ENCODE data around the gene ADGRD1.
"Not testable (repeated sequence)": the region's sequence is repeated elsewhere in the genome, so short reads cannot be mapped to it uniquely, and the experiment has no call there.

The ADGRD1 gene

DNA sequence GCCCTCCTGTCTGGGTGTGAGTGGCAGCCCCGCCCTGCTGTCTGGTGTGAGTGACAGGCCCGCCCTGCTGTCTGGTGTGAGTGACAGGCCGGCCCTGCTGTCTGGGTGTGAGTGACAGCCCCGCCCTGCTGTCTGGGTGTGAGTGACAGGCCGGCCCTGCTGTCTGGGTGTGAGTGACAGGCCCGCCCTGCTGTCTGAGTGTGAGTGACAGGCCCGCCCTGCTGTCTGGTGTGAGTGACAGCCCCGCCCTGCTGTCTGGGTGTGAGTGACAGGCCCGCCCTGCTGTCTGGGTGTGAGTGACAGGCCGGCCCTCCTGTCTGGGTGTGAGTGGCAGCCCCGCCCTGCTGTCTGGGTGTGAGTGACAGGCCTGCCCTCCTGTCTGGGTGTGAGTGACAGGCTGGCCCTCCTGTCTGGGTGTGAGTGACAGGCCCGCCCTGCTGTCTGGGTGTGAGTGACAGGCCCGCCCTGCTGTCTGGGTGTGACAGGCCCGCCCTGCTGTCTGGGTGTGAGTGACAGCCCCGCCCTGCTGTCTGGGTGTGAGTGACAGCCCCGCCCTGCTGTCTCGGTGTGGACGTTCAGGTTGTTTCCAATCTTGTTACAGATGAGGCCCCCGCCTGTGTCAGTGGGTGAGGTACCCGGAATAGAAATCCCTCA is 175.4 kb downstream of the ADGRD1 start:
- DNase-seq = not testable (repeated sequence)

DNA sequence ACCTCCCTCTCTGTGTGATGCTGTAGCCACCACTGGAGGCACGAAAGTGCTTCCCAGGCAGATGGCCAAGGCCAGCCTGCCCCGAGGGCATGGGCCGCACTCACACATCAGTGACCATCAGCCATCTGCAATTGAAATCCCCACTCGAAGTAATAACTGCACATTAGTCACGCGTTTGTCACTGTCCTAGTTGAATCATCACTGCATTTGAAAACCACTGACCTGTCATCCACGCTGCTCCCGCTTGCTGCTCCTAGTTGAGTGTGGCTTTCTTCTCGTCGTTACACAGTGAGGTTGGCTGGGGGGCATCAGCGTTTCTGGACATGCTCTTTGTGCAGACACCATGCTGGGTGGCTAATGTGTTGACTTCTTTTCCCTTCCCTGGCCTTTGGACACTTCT is 176.1 kb downstream of the ADGRD1 start:
- peak; percentile 88 for DNase-seq

DNA sequence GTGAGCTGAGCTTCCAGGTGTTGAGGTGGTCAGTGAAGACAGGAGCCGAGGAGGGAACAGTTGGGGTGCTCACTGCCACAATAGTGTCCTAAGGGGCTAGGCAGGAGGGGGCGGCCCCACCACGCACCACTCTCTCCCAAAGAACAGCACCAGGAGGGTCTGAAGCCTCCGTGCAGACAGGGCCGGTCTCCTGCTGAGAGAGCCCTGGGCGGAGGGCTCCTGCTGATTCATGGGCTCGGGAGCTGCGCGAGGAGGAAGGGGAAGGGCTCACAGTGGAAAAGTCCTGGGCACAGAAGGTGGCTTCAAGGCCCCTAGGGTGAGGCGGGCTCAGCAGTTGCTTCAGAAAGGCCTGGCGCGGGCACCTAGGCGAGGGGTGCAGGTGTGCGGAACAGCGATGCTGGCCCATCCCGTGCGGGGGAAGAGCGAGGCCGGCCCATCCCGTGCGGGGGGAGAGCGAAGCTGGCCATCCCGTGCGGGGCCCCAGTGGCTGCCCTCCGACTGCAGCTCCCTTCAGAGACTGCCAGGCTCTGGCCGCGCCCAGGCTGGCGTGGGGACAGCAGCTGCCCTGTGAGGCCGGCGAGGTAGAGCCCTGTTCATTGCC is 176.7 kb downstream of the ADGRD1 start:
- DNase-seq = no peak

DNA sequence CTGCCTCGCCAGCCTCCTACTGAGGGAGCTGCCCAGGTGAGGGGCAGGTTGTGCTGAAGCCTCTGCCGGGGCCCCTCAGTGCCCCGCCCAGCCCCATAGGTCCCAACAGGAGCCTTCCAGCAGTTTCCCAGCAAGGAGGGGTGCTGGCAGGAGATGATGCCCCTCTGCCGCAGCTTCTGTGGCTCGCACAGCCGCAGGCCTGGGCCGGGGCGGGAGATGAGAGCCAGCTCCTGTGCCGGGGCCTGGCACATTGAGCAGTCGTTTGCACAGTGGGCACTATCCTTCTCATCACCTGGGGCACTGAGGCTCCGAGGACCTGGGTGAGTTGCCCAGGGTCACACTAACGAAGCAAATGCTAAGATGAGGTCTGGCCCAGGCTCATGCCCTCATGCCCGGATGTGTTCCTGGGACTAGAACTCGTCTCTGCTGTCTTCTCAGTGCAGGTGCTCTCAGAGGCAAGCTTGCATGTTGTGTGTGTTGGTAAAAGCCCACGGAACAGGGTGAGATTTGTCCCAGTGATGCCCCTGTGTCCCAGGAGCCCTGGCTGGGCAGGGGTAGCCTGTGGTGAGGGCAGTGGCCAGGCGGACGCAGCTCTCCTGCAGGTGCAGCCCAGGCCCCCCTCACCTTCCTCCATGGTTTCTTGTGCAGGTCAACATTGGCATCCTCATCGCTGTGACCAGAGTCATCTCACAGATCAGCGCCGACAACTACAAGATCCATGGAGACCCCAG is 177.5 kb downstream of the ADGRD1 start:
- no peak for DNase-seq

DNA sequence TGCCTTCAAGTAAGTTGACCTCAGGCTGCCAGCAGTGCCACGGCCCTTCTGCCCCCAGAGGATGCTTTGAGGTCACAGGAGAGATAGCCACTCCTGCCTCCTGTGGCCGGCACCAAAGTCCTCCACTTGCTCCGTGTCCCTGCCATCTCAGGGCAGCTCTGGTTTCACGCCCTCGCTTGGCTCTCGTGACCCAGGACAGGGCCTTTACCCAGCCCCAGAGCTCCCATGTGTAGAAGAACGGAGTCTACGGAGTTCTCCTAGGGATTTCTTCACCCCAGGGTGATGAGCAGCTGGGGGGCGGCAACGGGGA is 178.1 kb downstream of the ADGRD1 start:
- DNase-seq = no peak

DNA sequence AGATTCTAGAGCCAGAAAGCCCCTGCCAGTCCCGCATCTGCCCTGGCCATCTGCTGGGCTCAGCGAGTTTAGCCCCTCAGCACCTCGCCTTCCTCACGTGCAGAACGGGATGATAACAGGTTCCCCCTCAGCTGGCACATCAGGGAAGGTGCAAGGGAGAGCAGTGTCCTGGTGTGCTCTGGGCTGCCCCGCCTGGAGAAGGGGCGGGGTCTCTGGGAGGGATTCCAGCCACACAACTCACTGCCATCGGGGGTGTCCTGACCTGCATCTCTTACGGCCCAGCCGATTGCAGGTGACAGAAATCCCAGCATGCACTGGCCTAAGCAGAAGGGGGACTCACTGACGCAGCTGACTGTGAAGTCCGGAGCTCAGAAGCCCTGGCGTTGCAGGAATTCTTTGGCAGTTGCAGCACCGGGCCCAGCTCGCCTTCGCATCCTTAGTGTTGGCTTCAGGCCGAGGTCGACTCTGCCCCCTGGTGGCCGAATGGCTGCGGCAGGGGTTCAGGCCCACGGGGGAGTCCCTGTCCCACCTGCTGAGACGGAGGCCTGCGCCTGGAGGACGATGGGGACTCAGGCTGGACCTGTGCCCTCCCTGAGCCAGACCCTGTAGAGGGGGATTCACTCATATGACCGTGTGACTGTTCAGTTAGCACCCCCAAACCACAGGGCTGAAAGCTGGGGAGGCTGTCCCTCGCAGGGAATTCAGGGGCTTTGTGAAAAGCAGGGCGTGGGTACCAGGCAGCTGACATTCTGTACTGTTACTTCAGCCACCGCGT is 178.6 kb downstream of the ADGRD1 start:
- DNase-seq = peak; percentile 94

DNA sequence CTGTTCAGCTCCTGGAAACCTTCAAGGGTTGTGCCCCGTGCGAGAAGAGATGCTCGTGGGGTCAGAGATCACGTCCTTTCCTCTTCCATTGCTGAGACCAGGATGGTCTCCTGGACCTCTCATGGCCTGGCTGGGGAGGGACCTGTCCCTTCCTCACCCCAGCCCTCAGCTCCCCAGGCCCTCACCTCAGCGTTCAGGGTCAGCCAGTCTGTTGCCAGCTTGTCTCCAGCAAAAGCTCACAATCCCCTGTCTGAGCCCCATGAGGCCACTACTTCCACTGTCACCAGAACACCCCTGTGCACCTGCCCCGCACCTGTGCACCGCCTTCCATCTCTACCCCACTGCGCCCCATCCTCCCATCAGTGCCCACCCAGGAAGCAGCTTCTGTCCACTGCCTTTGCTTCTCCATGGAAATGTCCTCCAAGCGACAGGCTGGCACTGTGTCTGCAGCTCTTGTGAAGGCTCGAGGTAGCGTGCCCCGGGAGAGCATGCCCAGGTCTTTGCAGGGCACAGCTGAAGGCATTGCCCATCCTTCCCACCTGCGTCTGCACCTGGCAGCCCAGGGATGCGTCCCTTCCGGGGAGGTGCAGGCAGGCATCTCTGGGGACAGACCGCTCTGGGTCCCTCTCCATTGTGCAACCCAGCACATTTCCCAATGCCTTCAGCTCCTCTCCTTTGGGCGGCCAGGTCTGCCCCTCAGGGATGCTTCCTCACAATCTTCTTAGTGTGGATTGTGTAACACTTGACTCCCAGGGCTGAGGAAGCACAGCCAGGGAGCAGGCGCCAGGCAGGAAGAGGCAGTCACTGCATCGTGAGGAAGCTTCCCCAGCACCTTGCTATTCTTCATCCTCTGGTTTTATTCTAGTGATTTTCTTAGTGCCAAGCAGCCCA is 179.6 kb downstream of the ADGRD1 start:
- no peak for DNase-seq

DNA sequence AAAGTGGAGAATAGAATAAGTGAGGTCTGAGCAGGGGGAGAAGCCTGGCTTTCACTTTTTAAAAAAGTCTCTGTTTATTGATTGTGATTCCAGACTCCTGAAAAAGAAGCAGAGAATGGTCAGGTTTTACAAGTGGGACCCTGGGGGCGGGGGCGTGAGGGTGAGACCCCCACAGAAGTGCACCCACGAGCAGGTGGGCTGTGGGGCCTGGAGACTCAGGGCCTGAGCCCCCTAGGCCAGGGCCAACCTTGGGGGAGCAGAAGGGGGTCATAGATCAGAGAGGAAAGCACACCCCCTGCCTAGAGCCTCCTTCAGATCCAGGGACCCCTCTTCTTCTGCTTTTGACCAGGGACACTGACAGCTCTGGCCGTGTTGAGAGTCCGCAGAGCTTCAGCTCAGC is 180.3 kb downstream of the ADGRD1 start:
- no peak for DNase-seq

DNA sequence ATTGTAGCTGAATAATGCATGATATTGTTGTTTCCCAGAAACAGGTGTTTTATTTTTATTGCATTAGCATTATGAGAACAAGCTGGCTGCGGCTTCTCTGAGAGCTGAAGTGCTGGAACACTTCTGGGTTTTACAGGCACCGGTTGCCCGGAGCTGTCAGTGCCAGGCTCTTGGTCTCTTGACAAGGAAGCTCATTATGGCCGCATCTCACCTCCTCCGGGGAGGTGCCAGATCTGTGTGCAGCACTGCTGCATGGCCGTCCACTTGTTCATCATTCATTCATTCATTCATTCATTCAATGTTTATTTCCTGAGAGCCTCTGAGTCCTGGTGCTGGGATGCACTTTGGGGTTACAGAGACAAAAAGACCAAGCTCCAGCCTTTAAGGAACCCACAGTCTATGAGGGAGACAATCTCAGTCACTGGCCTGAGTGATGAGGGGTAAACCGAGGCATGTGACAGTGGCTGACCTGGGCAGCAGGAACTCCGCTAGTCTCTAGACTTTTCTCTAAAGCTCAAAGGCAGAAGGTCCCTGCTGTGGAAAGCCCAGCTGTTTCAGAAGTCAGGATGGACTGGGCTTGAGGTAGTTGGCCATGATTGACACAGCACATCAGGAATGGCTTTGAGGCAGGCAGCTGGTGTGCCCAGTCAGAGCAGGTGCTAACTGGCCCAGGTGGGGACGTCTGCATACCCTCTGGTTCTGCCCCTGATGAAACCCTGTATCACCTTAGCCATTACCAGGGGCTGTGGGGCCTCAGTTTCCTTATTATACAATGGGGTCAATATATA is 181.0 kb downstream of the ADGRD1 start:
- no peak for DNase-seq

DNA sequence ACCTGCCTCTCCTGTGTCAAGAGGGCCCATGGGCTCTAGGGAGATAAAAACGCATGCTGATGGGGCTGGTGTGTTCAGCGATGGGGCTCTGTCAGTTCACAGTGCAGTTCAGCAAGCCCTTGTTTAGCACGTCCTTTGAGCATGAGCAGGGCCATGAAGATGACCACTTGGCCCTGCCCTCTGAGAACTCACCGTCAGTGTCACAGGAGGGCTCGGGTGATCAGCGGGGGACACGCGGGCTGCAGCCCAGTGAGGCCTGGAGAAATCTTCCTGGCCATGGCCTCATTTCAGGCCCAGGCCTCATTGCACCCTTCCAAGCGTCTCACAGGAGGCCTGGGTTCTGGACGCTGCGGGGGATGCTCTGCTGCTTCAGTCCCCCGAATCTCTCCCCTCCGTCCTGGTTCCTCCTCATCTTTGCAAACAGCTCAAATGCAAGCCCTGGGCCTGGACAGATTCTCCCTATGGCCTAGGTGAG is 181.6 kb downstream of the ADGRD1 start:
- DNase-seq = no peak

DNA sequence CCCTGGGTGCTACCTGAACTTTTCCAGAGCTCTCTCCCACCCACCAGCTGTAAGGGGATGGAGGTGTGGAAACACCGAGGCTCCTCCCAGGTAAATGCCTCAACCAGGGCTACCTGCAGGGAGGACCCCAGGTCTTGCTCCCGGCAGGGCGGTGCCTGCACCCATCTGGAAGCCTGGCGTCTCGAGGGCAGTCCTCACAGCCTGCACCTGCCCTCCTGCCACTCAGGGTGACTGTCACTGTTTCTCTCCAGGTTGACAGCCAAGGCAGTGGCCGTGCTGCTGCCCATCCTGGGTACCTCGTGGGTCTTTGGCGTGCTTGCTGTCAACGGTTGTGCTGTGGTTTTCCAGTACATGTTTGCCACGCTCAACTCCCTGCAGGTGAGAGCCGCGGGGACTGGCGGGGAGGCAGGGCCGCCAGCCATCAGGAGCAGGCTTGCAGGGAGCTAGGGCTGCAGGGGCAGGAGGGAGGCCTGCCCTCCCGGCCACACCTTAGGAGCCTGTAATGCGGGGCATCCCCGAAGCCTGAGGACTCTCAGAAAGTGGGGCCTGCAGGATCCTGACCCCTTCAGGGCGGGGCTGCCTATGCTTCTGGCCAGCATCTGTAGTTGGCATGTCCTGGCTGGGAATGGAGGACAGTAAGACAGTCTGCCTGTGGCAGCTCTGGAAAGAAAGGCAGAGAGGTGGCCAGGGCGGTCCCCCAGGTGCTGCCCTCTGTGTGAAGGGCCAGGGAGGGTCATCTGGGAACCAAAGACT is 182.3 kb downstream of the ADGRD1 start:
- no peak for DNase-seq

DNA sequence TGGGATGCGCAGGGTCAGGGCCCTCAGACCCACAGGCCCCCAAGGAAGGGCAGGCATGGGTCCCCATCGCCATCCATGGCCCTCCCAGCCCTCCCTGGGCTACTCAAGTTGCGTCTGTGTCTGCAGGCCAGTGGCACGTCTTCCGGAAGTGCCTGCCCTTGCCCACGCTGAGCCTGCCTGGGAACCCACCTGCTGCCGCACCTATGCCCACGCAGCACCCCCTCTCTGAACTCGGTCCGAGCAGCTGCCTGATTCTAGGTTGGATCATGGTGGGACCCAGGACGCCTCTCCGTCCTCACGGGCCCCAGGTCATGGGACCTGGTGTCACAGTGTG is 182.8 kb downstream of the ADGRD1 start:
- DNase-seq = no peak

DNA sequence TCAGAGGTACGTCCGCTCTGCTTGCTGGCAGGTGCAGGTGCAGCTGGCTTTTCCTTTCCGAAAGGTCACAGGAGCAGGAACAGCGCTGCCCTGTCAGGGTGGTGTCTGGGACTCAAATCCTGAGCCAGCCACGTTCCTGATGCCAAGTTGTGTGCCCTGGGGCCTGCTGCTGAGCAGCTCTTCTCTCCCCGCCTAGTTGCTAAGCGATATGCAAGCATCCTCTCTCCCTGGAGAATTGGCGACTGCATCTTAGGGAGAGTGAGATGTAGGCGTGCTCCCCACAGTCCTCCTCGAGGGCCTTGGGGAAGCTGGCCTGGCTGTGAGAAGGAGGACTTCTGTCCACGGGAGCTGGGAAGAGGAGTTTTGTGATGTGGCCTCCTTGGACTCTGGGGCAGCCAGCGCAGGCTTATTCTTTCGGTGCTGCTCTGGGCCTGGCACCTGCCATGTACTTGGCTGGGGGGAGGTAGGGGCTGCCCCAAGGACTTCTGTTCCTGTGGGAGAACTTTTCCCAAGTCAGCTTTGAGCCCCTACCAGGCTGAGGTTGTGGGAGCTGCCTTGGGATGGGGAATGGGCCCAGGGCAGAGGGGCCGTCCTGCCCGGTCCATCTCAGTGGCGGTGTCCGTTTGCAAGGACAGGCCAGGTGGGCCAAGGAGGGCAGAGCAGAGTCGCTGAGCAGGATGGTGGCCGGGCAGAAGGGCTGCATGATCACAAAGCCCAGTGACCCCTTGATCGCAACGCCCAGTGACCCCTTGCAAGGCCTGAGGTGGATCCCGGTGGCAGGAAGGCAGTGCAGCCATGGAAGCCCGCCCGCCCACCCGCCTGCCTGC is 183.5 kb downstream of the ADGRD1 start:
- DNase-seq = peak; percentile 52

DNA sequence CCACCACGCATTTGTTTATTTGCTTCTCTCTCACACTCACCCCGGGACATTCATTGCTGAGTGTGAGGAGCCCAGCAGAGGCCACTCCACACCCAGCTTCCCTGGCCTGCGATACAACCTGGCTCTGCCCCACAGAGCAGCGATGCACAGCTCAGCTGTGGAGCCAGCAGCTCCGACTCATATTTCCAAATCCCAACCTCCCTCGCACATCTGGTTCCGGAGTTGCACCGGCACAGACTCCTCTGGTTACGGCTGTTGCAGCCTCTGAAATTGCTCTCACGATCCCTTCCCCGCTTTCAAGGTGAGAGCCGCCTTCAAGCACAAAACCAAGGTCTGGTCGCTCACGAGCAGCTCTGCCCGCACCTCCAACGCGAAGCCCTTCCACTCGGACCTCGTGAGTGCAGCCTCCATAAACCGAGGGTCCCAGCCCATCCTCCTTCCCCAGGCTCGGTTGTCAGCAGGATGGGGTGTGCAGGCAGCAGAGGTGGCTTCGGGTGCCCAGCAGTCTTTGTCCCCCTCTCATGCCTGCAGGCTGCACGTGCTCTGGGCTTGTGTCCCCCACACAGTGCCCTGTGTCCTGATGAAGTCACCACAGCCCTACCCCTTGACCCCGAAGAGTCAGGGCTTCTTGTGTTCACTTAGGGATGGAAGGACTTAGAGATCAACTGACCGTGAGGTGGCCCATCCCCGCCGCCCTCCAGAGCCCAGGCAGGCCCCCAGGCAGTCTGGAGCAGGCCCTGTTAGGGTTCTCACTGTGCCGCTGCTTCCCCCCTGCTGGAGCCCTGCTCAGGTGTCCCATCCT is 184.3 kb downstream of the ADGRD1 start:
- DNase-seq = peak; percentile 47

DNA sequence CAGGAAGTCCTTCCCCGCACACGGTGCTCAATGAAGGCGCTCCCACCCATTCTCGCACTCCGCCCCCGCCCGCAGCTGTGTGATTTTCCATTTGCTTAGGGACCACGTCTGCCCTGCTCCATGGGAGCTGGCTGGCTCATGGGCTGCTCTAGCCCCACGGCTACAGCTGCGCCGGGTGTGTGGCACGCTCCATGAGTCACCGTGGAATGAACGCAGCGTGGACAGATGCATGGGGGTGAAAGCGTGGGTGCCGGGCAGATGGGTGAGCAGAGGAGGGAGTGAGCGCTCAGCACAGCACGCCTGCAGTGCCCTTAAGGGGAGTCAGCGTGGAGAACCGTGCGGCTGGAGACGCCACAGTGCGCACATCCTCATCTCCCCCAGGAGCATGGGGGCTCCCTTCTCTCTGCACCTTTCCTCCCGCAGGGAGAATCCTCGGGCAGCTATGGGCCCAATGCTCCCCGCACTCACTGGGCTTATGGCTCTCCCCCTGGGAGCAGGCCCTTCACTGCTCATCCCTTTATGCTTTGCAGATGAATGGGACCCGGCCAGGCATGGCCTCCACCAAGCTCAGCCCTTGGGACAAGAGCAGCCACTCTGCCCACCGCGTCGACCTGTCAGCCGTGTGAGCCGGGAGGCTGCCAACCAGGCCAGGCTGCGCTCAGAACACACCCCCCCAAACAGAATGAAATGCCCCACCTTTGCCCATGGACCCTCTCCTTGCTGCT is 185.1 kb downstream of the ADGRD1 start:
- DNase-seq = no peak

DNA sequence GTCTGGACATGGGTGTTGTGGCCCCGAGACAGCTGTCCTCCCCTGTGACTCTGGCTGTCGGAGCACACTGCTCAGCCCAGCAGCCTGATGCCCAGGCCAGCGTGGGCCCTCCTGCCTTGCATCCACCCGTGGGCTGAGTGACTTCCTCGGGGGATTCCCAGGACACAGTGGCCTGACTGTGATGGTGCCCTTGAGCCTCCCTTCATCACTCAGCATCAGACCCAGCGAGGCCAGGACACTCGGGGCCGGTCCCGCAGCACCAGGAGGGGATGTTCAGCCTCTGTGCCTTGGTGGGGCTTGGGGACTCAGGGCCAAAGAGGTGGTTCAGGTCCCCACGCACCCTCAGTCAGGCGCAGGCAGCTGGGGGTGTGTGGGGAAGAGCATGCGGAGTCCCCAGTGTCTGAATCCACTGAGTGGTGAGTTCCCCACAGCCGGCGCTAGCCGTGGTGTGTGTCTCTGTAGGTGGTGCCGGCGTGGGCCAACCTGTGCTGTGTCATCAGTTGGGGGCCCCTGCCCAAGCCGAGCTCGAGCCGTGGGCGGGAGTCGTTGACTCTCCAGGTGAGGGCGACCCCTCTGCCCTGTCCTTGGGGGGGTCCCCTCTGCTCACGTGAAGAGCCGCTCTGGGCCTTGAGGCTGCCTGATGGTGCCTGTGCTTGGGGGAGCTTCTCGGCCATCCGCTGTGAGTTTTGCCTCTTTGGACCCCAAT is 185.8 kb downstream of the ADGRD1 start:
- no peak for DNase-seq

DNA sequence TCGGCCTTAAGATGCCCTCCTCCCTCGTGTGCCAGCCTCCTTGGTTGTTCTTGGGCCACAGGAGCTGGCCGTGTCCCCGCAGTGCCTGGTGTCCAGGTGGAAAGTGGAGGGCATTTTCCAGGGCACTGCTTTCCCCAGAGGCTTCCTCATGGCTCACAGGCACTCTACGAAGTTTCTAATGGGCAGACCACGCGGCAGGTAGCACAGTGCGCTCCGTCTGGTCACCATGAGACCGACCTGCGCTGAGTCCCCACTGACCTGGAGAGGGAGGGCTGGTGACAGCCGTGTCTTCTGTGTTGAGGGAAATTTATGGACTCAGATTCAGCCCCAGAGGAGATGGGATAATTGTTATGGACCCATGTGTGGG is 186.3 kb downstream of the ADGRD1 start:
- no peak for DNase-seq

DNA sequence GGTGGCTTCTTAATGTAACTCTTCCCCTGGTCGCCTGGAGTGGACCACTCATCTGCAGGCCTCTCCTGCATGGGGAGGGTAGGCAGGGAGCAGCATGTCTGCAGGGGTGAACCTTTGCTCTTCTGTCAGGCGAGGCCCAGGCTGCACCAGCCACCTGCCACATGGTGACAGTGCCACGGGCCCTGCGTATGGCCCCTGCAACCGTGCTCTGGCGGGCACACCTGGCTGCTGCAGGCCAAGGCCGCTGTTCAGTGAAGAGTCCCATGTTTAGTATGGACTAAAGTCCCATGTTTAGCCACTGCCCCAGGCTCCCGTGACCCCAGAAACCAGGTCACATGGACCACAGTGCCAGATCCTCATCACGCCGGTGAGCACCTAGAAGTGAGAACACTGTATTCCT is 187.0 kb downstream of the ADGRD1 start:
- DNase-seq = no peak
